Tibial artery (tissue), 4 donors: ENCODE measurements around the gene DBN1.
"Not testable (repeated sequence)": the region's sequence is repeated elsewhere in the genome, so short reads cannot be mapped to it uniquely, and the experiment has no call there.

ENCODE experiments used
- DNase-seq, 2 donors: peaks; one replicate each; pipeline ENCODE4 v3.0.0-alpha.2; 2019
- H3K27ac ChIP-seq, 2 donors: fragments of 200-600 bp; sonication (generic) in 1 of 2; 1 replicate in 1 of 2; 2 replicates in 1 of 2; pipeline ENCODE4 v1.5.1; 2018 to 2019; ENCODE audit warnings: mild to moderate bottlenecking in 1 of 2
- H3K27me3 ChIP-seq, 2 donors: fragments of 200-600 bp; sonication (generic) in 1 of 2; one replicate each; pipeline versions ENCODE4 v1.5.1 to v1.6.0; 2016 to 2019
- H3K36me3 ChIP-seq, 3 donors: fragments of 200-600 bp; sonication (generic) in 2 of 3; one replicate each; pipeline ENCODE4 v1.5.1; 2016 to 2019; ENCODE audit warnings: mild to moderate bottlenecking in 2 of 3
- H3K4me1 ChIP-seq, 4 donors: fragments of 200-600 bp; sonication (generic) in 2 of 4; 1 replicate in 3 of 4; 2 replicates in 1 of 4; pipeline ENCODE4 v1.5.1; 2016 to 2019
- H3K4me3 ChIP-seq, 2 donors: fragments of 200-600 bp; sonication (generic) in 1 of 2; 1 replicate in 1 of 2; 2 replicates in 1 of 2; pipeline ENCODE4 v1.5.1; 2018 to 2019; ENCODE audit warnings: mild to moderate bottlenecking in 2 of 2
- H3K9me3 ChIP-seq, 3 donors: fragments of 200-600 bp; sonication (generic) in 1 of 3; one replicate each; pipeline ENCODE4 v1.5.1; 2016 to 2019
- CTCF ChIP-seq, 2 experiments: fragments of 200-600 bp in 1 of 2; fragments of 450-650 bp in 1 of 2; IDR thresholded peaks; one replicate each; pipeline ENCODE4 v1.5.1; 2017 to 2019; ENCODE audit warnings: antibody characterized with exemption in 2 of 2, mild to moderate bottlenecking in 1 of 2, moderate library complexity in 1 of 2
- intact Hi-C: fragments of 100-400 bp; cut with DNase I; formaldehyde crosslinking; loops from one replicate; pipeline ENCODE4 v1.15.0; 2023; ENCODE audit warnings: low total_unique reads

Gene DBN1

GRCh38 chr5:177487975-177488374 lies 14.5 kb upstream of the DBN1 start:
- no peaks in the 10 kb centered on the region for H3K27me3 ChIP-seq
- H3K4me3 ChIP-seq: no peak overlapping the region
- peak overlapping the region; percentile 41 to 100 for H3K27ac ChIP-seq
- no peaks in the 10 kb centered on the region for H3K9me3 ChIP-seq
- DNase-seq: no peak
- no peak for TF ChIP-seq CTCF (IDR thresholded peaks at IDR 0.05)
- H3K4me1 ChIP-seq: peaks cover 0 to 65% (median 50%) of the 10 kb centered on the region in 4 donors
- peaks cover 71 to 97% (median 84%) of the 10 kb centered on the region in 3 donors for H3K36me3 ChIP-seq
- intact Hi-C loops: no loop called here

- TF ChIP-seq CTCF (IDR thresholded peaks at IDR 0.05): no peak
- Histone ChIP-seq H3K4me1 (peaks cover 0 to 64% (median 43%) of the 10 kb centered on the region in 4 donors), H3K9me3 (no peaks in the 10 kb centered on the region), H3K27ac (peak overlapping the region; percentile 41 to 100), H3K36me3 (peaks cover 72 to 99% (median 81%) of the 10 kb centered on the region in 3 donors), H3K27me3 (no peaks in the 10 kb centered on the region), H3K4me3 (no peak overlapping the region)
- no peak for DNase-seq
- intact Hi-C loops: no loop called here
Observed at GRCh38 chr5:177487144-177487543, 13.7 kb upstream of the DBN1 start.

- intact Hi-C loops: no loop called here
- H3K27me3 ChIP-seq: no peaks in the 10 kb centered on the region
- no peaks in the 10 kb centered on the region for H3K9me3 ChIP-seq
- H3K27ac ChIP-seq: peak overlapping the region in 1 of 2 donors; percentile 100
- H3K4me1 ChIP-seq: peaks cover 0 to 64% (median 43%) of the 10 kb centered on the region in 4 donors
- H3K4me3 ChIP-seq: no peak overlapping the region
- no peak for DNase-seq
- peaks cover 72 to 98% (median 81%) of the 10 kb centered on the region in 3 donors for H3K36me3 ChIP-seq
- no peak for TF ChIP-seq CTCF (IDR thresholded peaks at IDR 0.05)
Observed at GRCh38 chr5:177486256-177486655, 12.8 kb upstream of the DBN1 start.

GRCh38 chr5:177485753-177486152 lies 12.3 kb upstream of the DBN1 start:
- peak overlapping the region in 1 of 2 donors; percentile 100 for H3K27ac ChIP-seq
- intact Hi-C loops, H3K27me3 ChIP-seq, H3K4me3 ChIP-seq, DNase-seq, H3K9me3 ChIP-seq: not testable (repeated sequence)
- peaks cover 72 to 96% (median 82%) of the 10 kb centered on the region in 3 donors for H3K36me3 ChIP-seq
- peaks cover 0 to 63% (median 41%) of the 10 kb centered on the region in 4 donors for H3K4me1 ChIP-seq

GRCh38 chr5:177484902-177485549 lies 11.6 kb upstream of the DBN1 start:
- Histone ChIP-seq H3K36me3 (peaks cover 69 to 89% (median 74%) of the 10 kb centered on the region in 3 donors), H3K4me3 (no peak overlapping the region), H3K9me3 (no peaks in the 10 kb centered on the region), H3K27ac (peak overlapping the region; percentile 67 to 100), H3K27me3 (no peaks in the 10 kb centered on the region), H3K4me1 (peaks cover 0 to 63% (median 41%) of the 10 kb centered on the region in 4 donors)
- no peak for TF ChIP-seq CTCF (IDR thresholded peaks at IDR 0.05)
- intact Hi-C loops: no loop called here
- DNase-seq: no peak

- Histone ChIP-seq H3K4me1 (peaks cover 0 to 64% (median 42%) of the 10 kb centered on the region in 4 donors), H3K27ac (peak overlapping the region; percentile 67 to 100), H3K4me3 (no peak overlapping the region), H3K27me3 (no peaks in the 10 kb centered on the region), H3K9me3 (no peaks in the 10 kb centered on the region), H3K36me3 (peaks cover 62 to 81% (median 68%) of the 10 kb centered on the region in 3 donors)
- no peak for TF ChIP-seq CTCF (IDR thresholded peaks at IDR 0.05)
- DNase-seq: no peak
- intact Hi-C loops: no loop called here
Observed at GRCh38 chr5:177483994-177484901, 10.8 kb upstream of the DBN1 start.
